Measurements from ENCODE around the gene BAZ1B. TPM values are rescaled to one million over a fixed set of nuclear protein-coding genes. Genes with fewer than 3 reads are reported as not detected.
"Not testable (repeated sequence)": the region's sequence is repeated elsewhere in the genome, so short reads cannot be mapped to it uniquely, and the experiment has no call there.

BAZ1B gene
- polyA plus RNA-seq, 2 donors: 10.9 to 11.8 TPM

GRCh38 chr7:73433924-73434700 lies 88.0 kb downstream of the BAZ1B start:
- Histone ChIP-seq H3K27ac (ENCODE audit: low read depth in 2 of 2, low read length in 1 of 2) (no peak overlapping the region), H3K27me3 (ENCODE audit: control insufficient read depth in 1 of 2, insufficient read depth in 2 of 2, low read length in 2 of 2) (peaks cover 0 to 7% of the 10 kb centered on the region in 2 donors), H3K4me3 (ENCODE audit: low read depth in 1 of 2, low read length in 2 of 2) (peak overlapping the region; percentile 50), H3K9me3 (ENCODE audit: control insufficient read depth in 2 of 2, insufficient read depth in 1 of 2, low read depth in 1 of 2, low read length in 1 of 2) (peaks cover 2 to 12% of the 10 kb centered on the region in 2 donors), H3K4me1 (ENCODE audit: control insufficient read depth in 2 of 2, insufficient read depth in 2 of 2, low read length in 1 of 2) (peaks cover 4 to 6% of the 10 kb centered on the region in 2 donors), H3K36me3 (ENCODE audit: control insufficient read depth in 2 of 2, insufficient read depth in 2 of 2, low read length in 1 of 2) (peaks cover 0 to under 1% of the 10 kb centered on the region in 2 donors)
- 39% methylated on average over 91 to 110 of the region's 110 CpGs for WGBS, 2 donors

GRCh38 chr7:73432676-73433075 lies 89.4 kb downstream of the BAZ1B start:
- peaks cover 2 to 12% of the 10 kb centered on the region in 2 donors for H3K9me3 ChIP-seq (ENCODE audit: control insufficient read depth in 2 of 2, insufficient read depth in 1 of 2, low read depth in 1 of 2, low read length in 1 of 2)
- 88 to 94% methylated on average over 11 of the region's 11 CpGs for WGBS, 2 donors
- H3K36me3 ChIP-seq (ENCODE audit: control insufficient read depth in 2 of 2, insufficient read depth in 2 of 2, low read length in 1 of 2): no peaks in the 10 kb centered on the region
- H3K4me3 ChIP-seq (ENCODE audit: low read depth in 1 of 2, low read length in 2 of 2): no peak overlapping the region
- peaks cover 4% of the 10 kb centered on the region in 2 donors for H3K4me1 ChIP-seq (ENCODE audit: control insufficient read depth in 2 of 2, insufficient read depth in 2 of 2, low read length in 1 of 2)
- H3K27ac ChIP-seq (ENCODE audit: low read depth in 2 of 2, low read length in 1 of 2): no peak overlapping the region
- H3K27me3 ChIP-seq (ENCODE audit: control insufficient read depth in 1 of 2, insufficient read depth in 2 of 2, low read length in 2 of 2): peaks cover 0 to 7% of the 10 kb centered on the region in 2 donors

- H3K4me1 ChIP-seq (ENCODE audit: control insufficient read depth in 2 of 2, insufficient read depth in 2 of 2, low read length in 1 of 2): peaks cover 4% of the 10 kb centered on the region in 2 donors
- H3K9me3 ChIP-seq (ENCODE audit: control insufficient read depth in 2 of 2, insufficient read depth in 1 of 2, low read depth in 1 of 2, low read length in 1 of 2): peaks cover 2 to 12% of the 10 kb centered on the region in 2 donors
- 84 to 85% methylated on average over 13 of the region's 13 CpGs for WGBS, 2 donors
- H3K4me3 ChIP-seq (ENCODE audit: low read depth in 1 of 2, low read length in 2 of 2): no peak overlapping the region
- no peaks in the 10 kb centered on the region for H3K36me3 ChIP-seq (ENCODE audit: control insufficient read depth in 2 of 2, insufficient read depth in 2 of 2, low read length in 1 of 2)
- peaks cover 0 to 7% of the 10 kb centered on the region in 2 donors for H3K27me3 ChIP-seq (ENCODE audit: control insufficient read depth in 1 of 2, insufficient read depth in 2 of 2, low read length in 2 of 2)
- H3K27ac ChIP-seq (ENCODE audit: low read depth in 2 of 2, low read length in 1 of 2): no peak overlapping the region
These were observed 90.9 kb downstream of the BAZ1B start for GRCh38 chr7:73431041-73431835.

- not testable (repeated sequence) for H3K4me3 ChIP-seq (ENCODE audit: low read depth in 1 of 2, low read length in 2 of 2); H3K4me1 ChIP-seq (ENCODE audit: control insufficient read depth in 2 of 2, insufficient read depth in 2 of 2, low read length in 1 of 2); H3K27me3 ChIP-seq (ENCODE audit: control insufficient read depth in 1 of 2, insufficient read depth in 2 of 2, low read length in 2 of 2); H3K27ac ChIP-seq (ENCODE audit: low read depth in 2 of 2, low read length in 1 of 2); H3K36me3 ChIP-seq (ENCODE audit: control insufficient read depth in 2 of 2, insufficient read depth in 2 of 2, low read length in 1 of 2)
- 83 to 88% methylated on average over 4 of the region's 4 CpGs for WGBS, 2 donors
- H3K9me3 ChIP-seq (ENCODE audit: control insufficient read depth in 2 of 2, insufficient read depth in 1 of 2, low read depth in 1 of 2, low read length in 1 of 2): peaks cover 2 to 12% of the 10 kb centered on the region in 2 donors
These were observed 91.6 kb downstream of the BAZ1B start for GRCh38 chr7:73430540-73430939.

GRCh38 chr7:73429622-73430505 lies 92.2 kb downstream of the BAZ1B start:
- Histone ChIP-seq H3K36me3 (ENCODE audit: control insufficient read depth in 2 of 2, insufficient read depth in 2 of 2, low read length in 1 of 2) (no peaks in the 10 kb centered on the region), H3K27ac (ENCODE audit: low read depth in 2 of 2, low read length in 1 of 2) (no peak overlapping the region), H3K9me3 (ENCODE audit: control insufficient read depth in 2 of 2, insufficient read depth in 1 of 2, low read depth in 1 of 2, low read length in 1 of 2) (peaks cover 2 to 10% of the 10 kb centered on the region in 2 donors), H3K27me3 (ENCODE audit: control insufficient read depth in 1 of 2, insufficient read depth in 2 of 2, low read length in 2 of 2) (peaks cover 0 to 7% of the 10 kb centered on the region in 2 donors), H3K4me3 (ENCODE audit: low read depth in 1 of 2, low read length in 2 of 2) (no peak overlapping the region), H3K4me1 (ENCODE audit: control insufficient read depth in 2 of 2, insufficient read depth in 2 of 2, low read length in 1 of 2) (peaks cover 4% of the 10 kb centered on the region in 2 donors)
- WGBS, 2 donors: 64 to 66% methylated on average over 6 of the region's 6 CpGs

- Histone ChIP-seq H3K4me3 (ENCODE audit: low read depth in 1 of 2, low read length in 2 of 2) (no peak overlapping the region), H3K9me3 (ENCODE audit: control insufficient read depth in 2 of 2, insufficient read depth in 1 of 2, low read depth in 1 of 2, low read length in 1 of 2) (peaks cover under 1 to 3% of the 10 kb centered on the region in 2 donors), H3K27ac (ENCODE audit: low read depth in 2 of 2, low read length in 1 of 2) (no peak overlapping the region), H3K27me3 (ENCODE audit: control insufficient read depth in 1 of 2, insufficient read depth in 2 of 2, low read length in 2 of 2) (peaks cover 0 to under 1% of the 10 kb centered on the region in 2 donors), H3K36me3 (ENCODE audit: control insufficient read depth in 2 of 2, insufficient read depth in 2 of 2, low read length in 1 of 2) (no peaks in the 10 kb centered on the region), H3K4me1 (ENCODE audit: control insufficient read depth in 2 of 2, insufficient read depth in 2 of 2, low read length in 1 of 2) (peaks cover 4% of the 10 kb centered on the region in 2 donors)
- WGBS, 2 donors: 38 to 42% methylated on average over 17 to 18 of the region's 18 CpGs
These were observed 92.9 kb downstream of the BAZ1B start for GRCh38 chr7:73429215-73429614.

GRCh38 chr7:73427902-73428787 lies 93.9 kb downstream of the BAZ1B start:
- Histone ChIP-seq H3K4me1 (ENCODE audit: control insufficient read depth in 2 of 2, insufficient read depth in 2 of 2, low read length in 1 of 2) (no peaks in the 10 kb centered on the region), H3K36me3 (ENCODE audit: control insufficient read depth in 2 of 2, insufficient read depth in 2 of 2, low read length in 1 of 2) (no peaks in the 10 kb centered on the region), H3K27me3 (ENCODE audit: control insufficient read depth in 1 of 2, insufficient read depth in 2 of 2, low read length in 2 of 2) (no peaks in the 10 kb centered on the region), H3K4me3 (ENCODE audit: low read depth in 1 of 2, low read length in 2 of 2) (no peak overlapping the region), H3K27ac (ENCODE audit: low read depth in 2 of 2, low read length in 1 of 2) (no peak overlapping the region), H3K9me3 (ENCODE audit: control insufficient read depth in 2 of 2, insufficient read depth in 1 of 2, low read depth in 1 of 2, low read length in 1 of 2) (no peaks in the 10 kb centered on the region)
- 81 to 91% methylated on average over 8 of the region's 8 CpGs for WGBS, 2 donors

- H3K4me1 ChIP-seq (ENCODE audit: control insufficient read depth in 2 of 2, insufficient read depth in 2 of 2, low read length in 1 of 2): no peaks in the 10 kb centered on the region
- no peaks in the 10 kb centered on the region for H3K36me3 ChIP-seq (ENCODE audit: control insufficient read depth in 2 of 2, insufficient read depth in 2 of 2, low read length in 1 of 2)
- 77 to 79% methylated on average over 8 of the region's 8 CpGs for WGBS, 2 donors
- H3K27me3 ChIP-seq (ENCODE audit: control insufficient read depth in 1 of 2, insufficient read depth in 2 of 2, low read length in 2 of 2): no peaks in the 10 kb centered on the region
- no peak overlapping the region for H3K4me3 ChIP-seq (ENCODE audit: low read depth in 1 of 2, low read length in 2 of 2)
- no peaks in the 10 kb centered on the region for H3K9me3 ChIP-seq (ENCODE audit: control insufficient read depth in 2 of 2, insufficient read depth in 1 of 2, low read depth in 1 of 2, low read length in 1 of 2)
- no peak overlapping the region for H3K27ac ChIP-seq (ENCODE audit: low read depth in 2 of 2, low read length in 1 of 2)
These were observed 96.1 kb downstream of the BAZ1B start for GRCh38 chr7:73426016-73426415.

All from esophagus (tissue), 2 donors.